Bronchial epithelial cell (primary cell): Measurements from ENCODE around the gene KLHL22. TPM values are rescaled to one million over a fixed set of nuclear protein-coding genes. Genes with fewer than 3 reads are reported as not detected.
"Not testable (repeated sequence)": the region's sequence is repeated elsewhere in the genome, so short reads cannot be mapped to it uniquely, and the experiment has no call there.

Experiments used
- DNase-seq: peaks from one replicate; pipeline ENCODE4 v3.0.0-alpha.2; 2010; ENCODE audit warnings: low read depth
- FAIRE-seq: peaks from 2 replicates; lab custom pipeline; 2011; peaks lifted over from hg19 to GRCh38; lab: Jason Lieb, UNC
- H3K27me3 ChIP-seq: 2 replicates; pipeline ENCODE4 v1.5.1; 2011; ENCODE audit warnings: low read length; ENCODE audit not compliant: control insufficient read depth, insufficient read depth
- H3K36me3 ChIP-seq: 2 replicates; pipeline ENCODE4 v1.5.1; 2011; ENCODE audit warnings: low read length; ENCODE audit not compliant: control insufficient read depth, insufficient read depth
- H3K4me3 ChIP-seq: 2 replicates; pipeline ENCODE4 v1.5.1; 2011; ENCODE audit warnings: mild to moderate bottlenecking, low read depth, low read length, control low read depth
- total RNA-seq: library from RNA; depleted of rRNA; stranded (reverse); fragments of >200 nt; gene quantifications from 2 replicates; pipeline ENCODE4 v1.2.1, GENCODE V29; 2014
- TF ChIP-seq, protein P1 (sequence below): IDR thresholded peaks from 2 replicates; pipeline ENCODE4 v1.5.1; 2011; ENCODE audit warnings: mild to moderate bottlenecking, moderate library complexity, low read length, control low read depth, inconsistent platforms; ENCODE audit not compliant: insufficient read depth, severe bottlenecking

KLHL22 gene
- total RNA-seq, 1 donor from 2014 or later = 17.1 TPM

GRCh38 chr22:20507253-20508066 is 11.9 kb upstream of the KLHL22 start, which contains the start of gene MED15:
Gene MED15, plus strand, starts transcription at chr22:20507610. Its CDS starts 69 bp downstream, at chr22:20507679.
- peak within 1 kb of the TSS; percentile 92 for H3K4me3 ChIP-seq
- DNase-seq = peak; percentile 88
- no peaks in the 10 kb centered on the region for H3K27me3 ChIP-seq
- no peak for FAIRE-seq
- H3K36me3 ChIP-seq = no peaks in the 10 kb centered on the region
- TF ChIP-seq, protein P1, sequence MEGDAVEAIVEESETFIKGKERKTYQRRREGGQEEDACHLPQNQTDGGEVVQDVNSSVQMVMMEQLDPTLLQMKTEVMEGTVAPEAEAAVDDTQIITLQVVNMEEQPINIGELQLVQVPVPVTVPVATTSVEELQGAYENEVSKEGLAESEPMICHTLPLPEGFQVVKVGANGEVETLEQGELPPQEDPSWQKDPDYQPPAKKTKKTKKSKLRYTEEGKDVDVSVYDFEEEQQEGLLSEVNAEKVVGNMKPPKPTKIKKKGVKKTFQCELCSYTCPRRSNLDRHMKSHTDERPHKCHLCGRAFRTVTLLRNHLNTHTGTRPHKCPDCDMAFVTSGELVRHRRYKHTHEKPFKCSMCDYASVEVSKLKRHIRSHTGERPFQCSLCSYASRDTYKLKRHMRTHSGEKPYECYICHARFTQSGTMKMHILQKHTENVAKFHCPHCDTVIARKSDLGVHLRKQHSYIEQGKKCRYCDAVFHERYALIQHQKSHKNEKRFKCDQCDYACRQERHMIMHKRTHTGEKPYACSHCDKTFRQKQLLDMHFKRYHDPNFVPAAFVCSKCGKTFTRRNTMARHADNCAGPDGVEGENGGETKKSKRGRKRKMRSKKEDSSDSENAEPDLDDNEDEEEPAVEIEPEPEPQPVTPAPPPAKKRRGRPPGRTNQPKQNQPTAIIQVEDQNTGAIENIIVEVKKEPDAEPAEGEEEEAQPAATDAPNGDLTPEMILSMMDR = no peak

- Histone ChIP-seq H3K36me3 (no peaks in the 10 kb centered on the region), H3K4me3 (peak overlapping the region; percentile 92), H3K27me3 (no peaks in the 10 kb centered on the region)
- FAIRE-seq (no peak), DNase-seq (no peak)
- TF ChIP-seq, protein P1 = no peak
These were observed 11.1 kb upstream of the KLHL22 start for GRCh38 chr22:20506543-20507252.

GRCh38 chr22:20504293-20504922 is 8.8 kb upstream of the KLHL22 start:
- DNase-seq = peak; percentile 75
- not testable (repeated sequence) for H3K4me3 ChIP-seq, H3K36me3 ChIP-seq, FAIRE-seq, H3K27me3 ChIP-seq

DNA sequence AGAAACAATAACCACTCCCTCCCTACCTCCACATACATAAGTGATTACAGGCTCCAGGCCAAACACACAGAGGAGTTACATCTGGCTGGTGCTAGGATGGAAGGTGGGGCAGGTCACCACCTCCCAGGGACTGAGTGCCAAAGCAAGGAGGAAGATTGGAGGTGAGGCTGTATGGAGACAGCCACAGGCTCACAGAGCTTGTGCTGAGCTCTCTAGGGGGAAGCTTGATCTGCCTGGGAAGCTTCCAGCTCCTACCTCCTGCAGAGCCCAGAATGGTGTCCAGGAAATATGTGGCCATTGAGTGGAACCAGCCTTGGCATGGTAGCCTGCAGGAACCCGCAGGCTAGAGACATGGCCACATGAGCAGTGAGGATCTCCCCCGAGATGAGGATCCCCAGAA is 8.2 kb upstream of the KLHL22 start:
- H3K36me3 ChIP-seq = no peaks in the 10 kb centered on the region
- H3K4me3 ChIP-seq = no peak overlapping the region
- H3K27me3 ChIP-seq = no peaks in the 10 kb centered on the region
- FAIRE-seq (no peak), DNase-seq (peak; percentile 38)
- TF ChIP-seq, protein P1 = no peak

DNA sequence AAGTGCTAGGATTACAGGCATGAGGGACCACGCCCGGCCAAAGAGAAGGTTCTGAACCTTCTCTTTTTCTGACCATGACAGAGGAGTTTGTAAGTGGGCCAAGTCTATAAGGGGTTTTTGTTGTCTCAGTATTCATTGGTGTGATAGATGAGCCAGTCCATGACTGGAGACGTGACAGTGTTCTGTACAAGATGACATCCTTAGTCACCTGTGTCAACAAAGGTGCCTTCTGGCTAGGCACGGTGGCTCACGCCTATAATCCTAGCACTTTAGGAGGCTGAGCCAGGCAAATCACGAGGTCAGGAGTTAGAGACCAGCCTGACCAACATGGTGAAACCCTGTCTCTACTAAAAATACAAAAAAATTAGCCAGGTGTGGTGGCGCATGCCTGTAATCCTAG is 4.2 kb upstream of the KLHL22 start:
- Histone ChIP-seq H3K27me3 (no peaks in the 10 kb centered on the region), H3K4me3 (no peak overlapping the region), H3K36me3 (no peaks in the 10 kb centered on the region)
- TF ChIP-seq, protein P1 = no peak
- FAIRE-seq (no peak), DNase-seq (no peak)

DNA sequence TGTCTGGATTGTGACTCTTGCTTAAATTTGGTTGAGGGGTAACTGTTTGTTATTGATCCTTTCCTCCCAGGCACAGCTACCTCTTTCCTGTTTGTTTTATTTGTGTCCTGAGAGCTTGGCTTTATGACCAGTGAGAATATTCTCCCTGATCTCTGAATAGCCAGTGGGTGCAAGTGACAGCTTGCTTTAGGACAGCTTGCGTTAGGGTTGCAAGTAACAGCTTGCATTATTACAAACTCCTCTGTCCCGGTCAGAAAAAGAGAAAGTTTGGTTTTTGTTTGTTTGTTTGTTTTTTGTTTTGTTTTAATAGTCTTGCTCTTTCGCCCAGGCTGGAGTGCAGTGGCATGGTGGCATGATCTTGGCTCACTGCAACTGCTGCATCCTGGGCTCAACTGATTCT is 3.3 kb upstream of the KLHL22 start:
- Histone ChIP-seq H3K4me3 (no peak overlapping the region), H3K36me3 (no peaks in the 10 kb centered on the region), H3K27me3 (no peaks in the 10 kb centered on the region)
- TF ChIP-seq, protein P1 = no peak
- DNase-seq = peak; percentile 68
- FAIRE-seq = no peak
